ENCODE measurements around the gene KLHDC9. TPM values are rescaled to one million over a fixed set of nuclear protein-coding genes. Genes with fewer than 3 reads are reported as not detected.

Gene KLHDC9
- total and polyA plus RNA-seq, 9 of the 15 experiments (the other 6 are each of a cell fraction or from before 2014, with no cell fraction given): not detected

GRCh38 chr1:161133220-161133740 is 35.1 kb downstream of the KLHDC9 start (continued):
- TF ChIP-seq, protein P1, sequence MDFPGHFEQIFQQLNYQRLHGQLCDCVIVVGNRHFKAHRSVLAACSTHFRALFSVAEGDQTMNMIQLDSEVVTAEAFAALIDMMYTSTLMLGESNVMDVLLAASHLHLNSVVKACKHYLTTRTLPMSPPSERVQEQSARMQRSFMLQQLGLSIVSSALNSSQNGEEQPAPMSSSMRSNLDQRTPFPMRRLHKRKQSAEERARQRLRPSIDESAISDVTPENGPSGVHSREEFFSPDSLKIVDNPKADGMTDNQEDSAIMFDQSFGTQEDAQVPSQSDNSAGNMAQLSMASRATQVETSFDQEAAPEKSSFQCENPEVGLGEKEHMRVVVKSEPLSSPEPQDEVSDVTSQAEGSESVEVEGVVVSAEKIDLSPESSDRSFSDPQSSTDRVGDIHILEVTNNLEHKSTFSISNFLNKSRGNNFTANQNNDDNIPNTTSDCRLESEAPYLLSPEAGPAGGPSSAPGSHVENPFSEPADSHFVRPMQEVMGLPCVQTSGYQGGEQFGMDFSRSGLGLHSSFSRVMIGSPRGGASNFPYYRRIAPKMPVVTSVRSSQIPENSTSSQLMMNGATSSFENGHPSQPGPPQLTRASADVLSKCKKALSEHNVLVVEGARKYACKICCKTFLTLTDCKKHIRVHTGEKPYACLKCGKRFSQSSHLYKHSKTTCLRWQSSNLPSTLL (IDR thresholded peaks at IDR 0.05): no peak
- no peak for TF ChIP-seq PCBP2 (IDR thresholded peaks at IDR 0.05; ENCODE audit: low read depth, low read length, poor library complexity, severe bottlenecking)
- TF ChIP-seq, protein P2, sequence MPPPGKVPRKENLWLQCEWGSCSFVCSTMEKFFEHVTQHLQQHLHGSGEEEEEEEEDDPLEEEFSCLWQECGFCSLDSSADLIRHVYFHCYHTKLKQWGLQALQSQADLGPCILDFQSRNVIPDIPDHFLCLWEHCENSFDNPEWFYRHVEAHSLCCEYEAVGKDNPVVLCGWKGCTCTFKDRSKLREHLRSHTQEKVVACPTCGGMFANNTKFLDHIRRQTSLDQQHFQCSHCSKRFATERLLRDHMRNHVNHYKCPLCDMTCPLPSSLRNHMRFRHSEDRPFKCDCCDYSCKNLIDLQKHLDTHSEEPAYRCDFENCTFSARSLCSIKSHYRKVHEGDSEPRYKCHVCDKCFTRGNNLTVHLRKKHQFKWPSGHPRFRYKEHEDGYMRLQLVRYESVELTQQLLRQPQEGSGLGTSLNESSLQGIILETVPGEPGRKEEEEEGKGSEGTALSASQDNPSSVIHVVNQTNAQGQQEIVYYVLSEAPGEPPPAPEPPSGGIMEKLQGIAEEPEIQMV (tag; conservative IDR thresholded peaks at IDR 0.05; ENCODE audit: low read depth): no peak
- no peak for TF ChIP-seq IFI16 (CRISPR knock-in tag; IDR thresholded peaks at IDR 0.05)
- no peak for TF ChIP-seq ZBTB7A (IDR thresholded peaks at IDR 0.05; ENCODE audit: borderline replicate concordance, control insufficient read depth, low read depth, low read length)
- no peak for TF ChIP-seq THAP12 (CRISPR knock-in tag; IDR thresholded peaks at IDR 0.05)
- peak; percentile 14; the same call in 1 of the 2 replicates for TF ChIP-seq HNRNPUL1 (IDR thresholded peaks at IDR 0.05; ENCODE audit: low read length)
- TF ChIP-seq ZNF444 (CRISPR knock-in tag; IDR thresholded peaks at IDR 0.05): no peak
- TF ChIP-seq C11orf30 (IDR thresholded peaks at IDR 0.05; ENCODE audit: low read depth): no peak
- TF ChIP-seq HDGF (IDR thresholded peaks at IDR 0.05): no peak
- no peak for TF ChIP-seq ZBTB34 (CRISPR knock-in tag; IDR thresholded peaks at IDR 0.05)
- TF ChIP-seq RUNX1 (IDR thresholded peaks at IDR 0.05; ENCODE audit: low read depth): no peak
- no peak for TF ChIP-seq ETS1 (conservative IDR thresholded peaks at IDR 0.05; ENCODE audit: control insufficient read depth, low read depth, low read length)
- no peak for TF ChIP-seq FOXM1 (IDR thresholded peaks at IDR 0.05; ENCODE audit: low read depth)
- no peak for TF ChIP-seq FOXM1 (CRISPR knock-in tag; IDR thresholded peaks at IDR 0.05; ENCODE audit: low read depth)
- peak; percentile 6; the same call in 1 of the 2 replicates for TF ChIP-seq GATAD2B (IDR thresholded peaks at IDR 0.05; ENCODE audit: borderline replicate concordance)
- TF ChIP-seq MXD1 (CRISPR knock-in tag; IDR thresholded peaks at IDR 0.05; ENCODE audit: borderline replicate concordance, poor library complexity, severe bottlenecking): no peak
- TF ChIP-seq ZNF778 (CRISPR knock-in tag; IDR thresholded peaks at IDR 0.05): no peak
- TF ChIP-seq ARNT (IDR thresholded peaks at IDR 0.05): no peak

Measured in K562 (cell line).